ENCODE measurements around the gene ST6GALNAC6.
"Not testable (repeated sequence)": the region's sequence is repeated elsewhere in the genome, so short reads cannot be mapped to it uniquely, and the experiment has no call there.

Gene ST6GALNAC6

DNA sequence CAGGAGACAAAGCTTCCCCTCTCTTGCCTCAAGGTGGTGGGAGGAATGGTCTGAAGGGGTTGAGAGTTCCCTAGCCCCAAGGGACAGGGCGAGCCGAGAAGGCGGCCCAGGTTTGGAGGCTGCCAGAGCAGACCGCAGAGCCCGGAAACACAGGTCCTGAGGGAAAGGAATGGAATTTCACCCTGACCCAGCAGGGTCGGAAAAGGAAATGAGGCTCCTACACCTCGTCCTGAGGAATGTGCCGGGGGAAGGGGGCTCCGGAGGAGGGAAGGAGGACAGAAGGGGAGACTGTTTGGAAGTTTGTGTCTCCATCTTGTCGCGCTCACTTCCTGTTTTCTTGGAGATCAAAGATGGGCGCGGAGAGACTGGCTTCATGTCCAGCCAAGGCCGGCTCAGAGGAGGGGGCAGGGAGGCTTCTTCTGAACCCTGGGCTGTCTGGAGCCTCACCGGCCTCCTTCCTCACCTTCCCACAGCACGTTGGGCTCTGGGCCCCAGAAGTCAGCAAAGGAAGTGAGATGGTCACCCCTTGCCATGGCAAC lies 54.5 kb downstream of the ST6GALNAC6 start:
- H3K4me1 ChIP-seq: peaks cover 8% of the 10 kb centered on the region
- no peaks in the 10 kb centered on the region for H3K27me3 ChIP-seq
- DNase-seq: no peak
- TF ChIP-seq, protein P1, sequence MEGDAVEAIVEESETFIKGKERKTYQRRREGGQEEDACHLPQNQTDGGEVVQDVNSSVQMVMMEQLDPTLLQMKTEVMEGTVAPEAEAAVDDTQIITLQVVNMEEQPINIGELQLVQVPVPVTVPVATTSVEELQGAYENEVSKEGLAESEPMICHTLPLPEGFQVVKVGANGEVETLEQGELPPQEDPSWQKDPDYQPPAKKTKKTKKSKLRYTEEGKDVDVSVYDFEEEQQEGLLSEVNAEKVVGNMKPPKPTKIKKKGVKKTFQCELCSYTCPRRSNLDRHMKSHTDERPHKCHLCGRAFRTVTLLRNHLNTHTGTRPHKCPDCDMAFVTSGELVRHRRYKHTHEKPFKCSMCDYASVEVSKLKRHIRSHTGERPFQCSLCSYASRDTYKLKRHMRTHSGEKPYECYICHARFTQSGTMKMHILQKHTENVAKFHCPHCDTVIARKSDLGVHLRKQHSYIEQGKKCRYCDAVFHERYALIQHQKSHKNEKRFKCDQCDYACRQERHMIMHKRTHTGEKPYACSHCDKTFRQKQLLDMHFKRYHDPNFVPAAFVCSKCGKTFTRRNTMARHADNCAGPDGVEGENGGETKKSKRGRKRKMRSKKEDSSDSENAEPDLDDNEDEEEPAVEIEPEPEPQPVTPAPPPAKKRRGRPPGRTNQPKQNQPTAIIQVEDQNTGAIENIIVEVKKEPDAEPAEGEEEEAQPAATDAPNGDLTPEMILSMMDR (IDR thresholded peaks at IDR 0.05; ENCODE audit: low read depth, low read length): no peak
- H3K4me3 ChIP-seq (ENCODE audit: low read depth, low read length): no peak overlapping the region
- H3K36me3 ChIP-seq: no peaks in the 10 kb centered on the region
- peaks cover 5% of the 10 kb centered on the region; the same call in 1 of the 2 replicates for H3K9me3 ChIP-seq

GRCh38 chr9:127841087-127841835 lies 58.1 kb downstream of the ST6GALNAC6 start:
- no peaks in the 10 kb centered on the region for H3K9me3 ChIP-seq
- no peak overlapping the region for H3K4me3 ChIP-seq (ENCODE audit: low read depth, low read length)
- H3K27me3 ChIP-seq: no peaks in the 10 kb centered on the region
- H3K36me3 ChIP-seq: no peaks in the 10 kb centered on the region
- TF ChIP-seq, protein P1 (IDR thresholded peaks at IDR 0.05; ENCODE audit: low read depth, low read length): no peak
- no peak for DNase-seq
- H3K4me1 ChIP-seq: peaks cover under 1% of the 10 kb centered on the region

DNA sequence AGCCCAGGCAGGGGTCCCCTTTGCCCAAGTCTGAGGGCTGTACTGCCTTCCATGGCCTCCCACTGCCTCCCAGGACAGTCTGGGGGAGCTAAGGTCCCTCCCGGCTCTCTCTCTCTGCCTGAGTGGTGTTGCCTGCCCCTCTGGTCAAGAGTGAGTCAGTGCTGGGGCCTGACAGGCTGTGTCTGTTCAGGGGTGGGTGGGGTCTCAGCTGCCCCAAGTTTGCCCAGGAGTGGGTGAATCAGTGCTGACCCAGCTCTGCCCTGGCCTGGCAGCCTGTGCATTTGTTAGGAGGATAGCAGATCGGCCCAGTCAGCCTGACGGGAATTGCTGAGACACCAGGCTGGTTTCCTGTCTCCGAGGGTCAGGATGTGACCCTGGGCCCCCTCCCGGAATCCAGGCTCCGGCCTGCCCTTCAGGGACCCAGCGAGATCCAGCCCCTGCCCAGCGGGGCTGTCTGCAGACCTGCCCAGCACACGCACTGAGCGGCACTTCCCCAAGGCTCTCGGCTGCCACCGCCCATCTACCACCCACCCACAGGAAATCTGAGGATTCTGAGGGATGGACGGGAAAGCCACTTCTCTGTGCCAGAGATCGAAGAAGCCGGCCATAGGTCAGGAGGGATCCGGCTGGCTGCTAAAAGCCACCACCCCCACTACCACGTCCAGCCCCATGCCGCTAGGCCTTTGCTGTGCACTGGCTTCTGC lies 60.9 kb downstream of the ST6GALNAC6 start:
- no peak for DNase-seq
- no peaks in the 10 kb centered on the region for H3K4me1 ChIP-seq

GRCh38 chr9:127837346-127837745 lies 62.1 kb downstream of the ST6GALNAC6 start:
- Histone ChIP-seq H3K27me3 (no peaks in the 10 kb centered on the region), H3K9me3 (no peaks in the 10 kb centered on the region), H3K36me3 (no peaks in the 10 kb centered on the region), H3K4me3 (ENCODE audit: low read depth, low read length) (no peak overlapping the region), H3K4me1 (no peaks in the 10 kb centered on the region)
- TF ChIP-seq, protein P1 (IDR thresholded peaks at IDR 0.05; ENCODE audit: low read depth, low read length): no peak
- no peak for DNase-seq

More for the DNA sequence above, 60.9 kb downstream of the ST6GALNAC6 start:
- TF ChIP-seq, protein P1 (IDR thresholded peaks at IDR 0.05; ENCODE audit: low read depth, low read length): no peak
- Histone ChIP-seq H3K4me3 (ENCODE audit: low read depth, low read length) (no peak overlapping the region), H3K36me3 (no peaks in the 10 kb centered on the region), H3K9me3 (no peaks in the 10 kb centered on the region), H3K27me3 (no peaks in the 10 kb centered on the region)

- H3K9me3 ChIP-seq; H3K36me3 ChIP-seq; DNase-seq; H3K4me1 ChIP-seq; H3K27me3 ChIP-seq; H3K4me3 ChIP-seq (ENCODE audit: low read depth, low read length): not testable (repeated sequence)
These were observed 62.8 kb downstream of the ST6GALNAC6 start for GRCh38 chr9:127836561-127836960.

DNA sequence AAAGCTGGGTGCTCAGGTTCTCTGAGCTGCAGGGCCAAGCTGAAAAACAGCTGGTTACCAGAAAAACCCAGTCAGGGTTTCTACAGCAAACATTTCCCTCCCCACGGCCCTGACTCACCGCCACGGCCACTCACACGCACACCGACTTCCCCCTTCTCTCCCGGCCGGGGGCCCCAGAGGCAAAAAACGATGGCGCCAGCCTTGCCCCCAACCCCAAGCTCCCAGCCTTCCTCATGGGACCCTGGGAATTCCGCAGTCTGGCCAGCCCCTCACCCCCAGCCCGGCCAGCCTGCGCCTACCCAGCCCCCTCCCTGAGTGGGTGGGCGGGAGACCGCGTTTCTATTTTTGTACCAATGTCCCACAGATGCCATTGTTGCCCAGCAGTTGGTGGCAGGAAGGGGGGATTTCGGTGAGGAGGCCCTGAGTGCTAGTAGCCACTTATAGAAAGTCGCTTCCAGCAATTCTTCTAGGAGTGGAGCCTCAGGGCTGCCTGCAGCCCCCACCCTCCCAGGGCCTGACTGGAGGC lies 63.3 kb downstream of the ST6GALNAC6 start:
- Histone ChIP-seq H3K4me1 (no peaks in the 10 kb centered on the region), H3K4me3 (ENCODE audit: low read depth, low read length) (no peak overlapping the region), H3K27me3 (no peaks in the 10 kb centered on the region), H3K36me3 (no peaks in the 10 kb centered on the region), H3K9me3 (no peaks in the 10 kb centered on the region)
- TF ChIP-seq, protein P1 (IDR thresholded peaks at IDR 0.05; ENCODE audit: low read depth, low read length): no peak
- DNase-seq: no peak
